Anterior cingulate cortex (tissue), 58 donors: ENCODE data around the gene SFT2D2.
"Not testable (repeated sequence)": the region's sequence is repeated elsewhere in the genome, so short reads cannot be mapped to it uniquely, and the experiment has no call there.

Source experiments
- DNase-seq, 58 donors: peaks; one replicate each; lab custom pipeline; 2025; lab: John Stamatoyannopoulos, UW

The SFT2D2 gene

DNA sequence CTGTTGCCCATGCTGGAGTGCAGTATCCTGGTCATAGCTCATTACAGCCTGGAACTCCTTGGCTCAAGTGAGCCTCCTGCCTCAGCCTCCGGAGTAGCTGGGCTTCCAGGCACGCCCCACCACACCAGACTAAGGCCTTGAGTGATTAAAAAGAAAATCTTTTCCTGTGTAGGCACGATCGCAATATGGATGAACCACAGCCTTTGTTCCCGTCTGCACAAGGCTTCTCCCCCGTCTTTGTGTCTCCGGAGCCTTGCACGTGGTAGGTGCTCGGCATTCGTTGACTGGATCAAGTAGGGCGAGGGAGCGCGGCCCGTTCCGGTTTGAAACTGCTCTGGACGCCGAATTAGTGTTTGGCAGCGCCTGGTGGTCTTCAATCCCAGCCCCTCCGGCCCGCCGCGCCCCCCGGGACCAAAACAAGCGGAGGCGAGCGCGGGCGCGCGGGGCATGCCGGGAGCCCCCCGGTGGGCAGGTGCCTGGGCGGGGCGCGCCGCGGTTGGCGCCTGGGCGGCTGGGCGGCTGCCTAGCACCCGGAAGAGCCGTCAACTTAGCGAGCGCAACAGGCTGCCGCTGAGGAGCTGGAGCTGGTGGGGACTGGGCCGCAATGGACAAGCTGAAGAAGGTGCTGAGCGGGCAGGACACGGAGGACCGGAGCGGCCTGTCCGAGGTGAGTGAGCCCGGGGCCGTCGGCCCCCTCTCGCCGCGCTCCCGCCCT lies at the start of gene SFT2D2:
SFT2D2 (plus strand) TSS at position 529 of the 715 bp plus-strand sequence; CDS start at position 605, 76 bp downstream.
- peak in 53 of 58 donors; percentile 22 to 79 (median 54) for DNase-seq

DNA sequence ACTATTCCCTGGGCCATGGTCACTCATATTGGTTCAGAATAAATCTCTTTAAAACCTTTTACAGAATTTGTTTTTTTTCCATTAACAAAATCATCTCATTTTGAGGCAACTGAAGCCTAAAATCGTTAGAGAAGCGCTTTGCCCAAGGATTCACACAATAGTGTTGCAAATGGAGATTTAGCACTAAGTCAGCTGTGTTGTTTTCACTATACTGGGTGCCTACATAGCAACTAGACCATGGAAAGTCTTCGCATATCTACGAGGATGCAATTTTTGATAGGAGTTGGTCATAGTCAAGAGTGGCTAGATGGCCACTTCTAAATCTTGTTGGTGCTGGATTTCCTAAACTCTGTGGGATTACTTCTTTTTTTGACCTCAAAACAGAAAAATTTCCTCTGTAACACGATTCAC lies 47.6 kb upstream of the SFT2D2 start:
- no peak for DNase-seq

- DNase-seq: peak; percentile 65 to 97 (median 92)
Observed at GRCh38 chr1:168178638-168179437, 47.0 kb upstream of the SFT2D2 start, which contains the start of gene TIPRL. Gene TIPRL, plus strand, starts transcription at chr1:168178962. Its CDS starts 116 bp downstream, at chr1:168179078.

DNA sequence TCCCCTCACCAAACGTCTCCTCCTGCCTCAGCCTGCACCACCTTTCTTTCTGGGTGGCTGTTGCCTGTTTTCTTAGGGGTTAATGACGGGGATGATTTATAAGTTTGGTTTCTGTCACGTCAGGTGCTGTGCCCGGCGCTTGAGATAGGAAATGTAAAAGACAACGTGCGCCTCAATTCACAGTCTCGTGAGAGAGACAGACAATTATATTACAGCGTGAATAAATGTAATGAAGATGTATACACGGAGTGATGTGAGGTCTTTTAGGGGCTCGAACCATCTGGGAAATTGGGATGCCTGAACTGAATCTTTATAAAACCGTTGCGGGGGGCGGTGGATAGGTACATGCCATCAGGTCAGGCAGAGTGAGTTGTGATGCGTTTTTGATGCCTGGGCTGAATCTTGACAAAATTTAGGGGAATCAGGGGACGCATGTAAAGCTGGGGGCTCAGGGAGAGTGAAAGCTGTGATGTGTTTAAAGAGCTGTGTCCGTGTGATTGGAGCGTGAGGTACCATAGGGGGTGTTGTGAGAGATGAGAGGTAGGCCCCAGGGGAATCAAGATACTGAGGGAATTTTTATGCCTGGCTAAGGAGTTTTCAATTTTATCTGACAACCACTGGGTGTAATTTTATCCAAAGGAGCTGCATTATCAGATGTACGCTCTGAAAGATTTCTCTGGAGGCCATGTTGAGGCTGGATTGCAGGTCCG lies 46.2 kb upstream of the SFT2D2 start:
- peak in 17 of 58 donors; percentile 3 to 45 (median 30) for DNase-seq

DNA sequence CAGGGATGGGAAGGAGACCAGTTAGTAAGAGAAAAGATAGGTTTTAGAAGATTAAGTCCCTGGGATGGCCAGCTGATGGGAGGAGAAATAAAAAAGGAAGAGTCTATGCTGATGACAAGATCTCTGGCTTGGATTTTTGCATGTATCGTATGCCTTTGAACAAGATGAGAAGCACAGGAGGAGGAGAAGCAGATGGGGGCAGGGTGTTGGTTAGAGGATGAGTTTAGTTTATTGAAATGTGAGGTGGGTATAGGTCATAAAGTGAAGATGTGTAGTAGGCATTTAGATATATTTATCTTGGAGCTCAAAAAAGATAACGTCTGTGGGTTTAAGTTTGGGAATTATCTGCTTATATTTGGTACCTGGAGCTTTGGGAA lies 45.7 kb upstream of the SFT2D2 start:
- DNase-seq: peak in 1 of 58 donors; percentile 30

- not testable (repeated sequence) for DNase-seq
Observed at GRCh38 chr1:168181063-168181720, 44.6 kb upstream of the SFT2D2 start.

DNA sequence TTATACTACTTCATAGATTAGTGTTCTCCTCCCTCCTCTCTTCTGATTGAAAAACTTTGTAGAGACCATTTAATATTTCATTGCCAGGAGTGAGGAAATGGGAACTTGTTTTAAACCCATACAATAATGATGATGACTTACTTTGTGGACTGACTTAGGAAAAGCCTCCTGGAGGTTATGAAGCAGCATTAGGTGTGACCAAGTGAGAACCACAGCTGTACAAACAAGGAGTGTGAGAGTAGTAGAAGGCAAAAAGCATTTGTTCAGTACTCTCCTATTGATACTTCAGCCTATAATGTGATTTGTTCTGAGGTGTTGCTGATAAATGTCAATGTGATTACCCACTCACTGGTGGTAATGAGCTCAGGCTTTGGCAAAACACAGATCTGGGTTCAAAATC lies 38.6 kb upstream of the SFT2D2 start:
- DNase-seq: no peak

DNA sequence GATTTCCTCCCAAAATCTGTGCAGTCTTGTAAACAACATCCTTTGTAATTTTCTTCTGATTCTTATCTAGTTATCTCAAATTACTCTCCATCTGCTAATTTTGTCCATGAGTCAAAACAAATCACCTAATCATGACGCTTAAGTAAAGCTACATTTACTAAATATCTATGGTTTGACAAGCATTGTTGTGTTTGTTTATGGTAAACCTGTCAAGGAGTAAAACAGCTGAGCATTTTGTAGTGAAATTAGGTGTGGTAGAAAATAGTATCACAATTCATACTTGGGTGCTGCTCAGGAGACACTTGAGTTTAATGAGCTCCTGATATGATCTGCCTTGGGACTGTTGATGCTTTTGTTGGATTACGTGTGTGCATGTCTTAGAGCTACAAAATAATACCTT lies 35.4 kb upstream of the SFT2D2 start:
- no peak for DNase-seq

DNA sequence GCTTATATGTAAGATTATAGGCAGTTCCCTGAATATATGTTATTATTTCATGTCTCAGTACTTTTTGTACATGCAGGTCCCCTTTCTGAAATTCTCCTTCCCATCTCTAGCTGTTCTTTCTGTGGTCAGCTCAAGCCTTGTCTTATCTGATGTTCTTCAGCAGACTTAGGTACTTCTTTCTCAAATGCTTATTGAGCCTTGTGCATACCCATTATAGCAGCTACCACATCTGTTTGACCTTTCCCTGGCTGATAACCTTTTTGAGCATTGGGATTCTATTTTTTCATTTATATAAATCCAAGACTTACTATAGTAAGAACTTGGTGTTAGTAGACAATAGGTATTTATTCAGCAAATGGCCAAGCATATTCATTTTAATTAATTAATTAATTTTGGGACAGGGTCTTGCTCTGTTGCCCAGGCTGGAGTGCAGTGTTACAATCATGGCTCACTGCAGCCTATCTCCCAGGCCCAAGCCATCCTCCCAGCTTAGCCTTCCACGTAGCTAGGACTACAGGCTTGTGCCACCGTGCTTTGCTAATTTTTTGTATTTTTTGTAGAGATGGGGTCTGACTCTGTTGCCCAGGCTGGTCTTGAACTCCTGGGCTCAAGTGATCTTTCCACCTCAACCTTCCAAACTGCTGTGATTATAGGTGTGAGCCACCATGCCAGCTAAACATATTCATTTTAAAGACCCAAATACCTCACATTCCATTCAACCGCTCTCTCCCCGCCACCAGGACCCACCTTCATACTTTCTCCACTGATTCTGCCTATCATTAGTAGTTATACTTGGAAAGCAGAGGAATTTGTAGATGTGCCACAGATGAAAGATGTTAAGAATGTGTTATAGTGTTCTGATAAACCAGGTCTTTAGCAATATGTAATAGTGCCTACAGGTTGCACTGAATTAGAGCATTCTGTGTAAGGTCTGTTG lies 30.3 kb upstream of the SFT2D2 start:
- DNase-seq: no peak

GRCh38 chr1:168199056-168199455 lies 26.7 kb upstream of the SFT2D2 start:
- DNase-seq: no peak

DNA sequence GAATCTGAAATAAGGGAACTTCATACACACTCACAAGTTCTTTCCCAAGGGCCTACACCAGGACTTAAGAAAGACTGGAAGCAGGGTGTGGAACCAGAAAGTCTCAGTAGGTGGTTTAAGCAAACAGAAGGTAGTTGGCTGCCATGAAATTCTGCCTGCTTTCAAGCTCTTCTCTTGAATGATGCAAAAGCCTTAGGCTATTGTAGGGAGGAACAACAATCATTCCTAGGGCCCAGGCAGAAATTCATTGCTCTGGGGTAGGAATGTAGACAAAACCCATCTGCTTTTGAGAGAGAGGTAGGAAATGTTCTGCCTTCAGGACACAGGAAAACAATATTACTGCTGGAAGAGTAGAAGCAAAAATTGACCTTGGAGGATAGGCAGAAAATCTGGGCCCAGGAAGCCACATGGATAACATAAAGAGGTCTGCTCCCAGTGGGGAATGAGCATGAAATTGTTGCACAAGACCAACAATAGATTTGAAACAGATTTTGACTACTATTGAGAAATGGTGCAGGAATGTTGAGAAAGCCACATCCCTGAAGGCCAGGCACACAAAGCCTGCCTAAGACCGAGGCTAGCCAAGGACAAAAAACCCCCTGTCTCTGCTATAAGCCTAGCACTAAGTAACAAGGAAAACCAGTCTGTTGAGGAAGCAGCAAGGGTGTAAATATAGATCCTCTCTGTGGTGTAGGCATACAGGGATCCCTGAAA lies 22.7 kb upstream of the SFT2D2 start:
- DNase-seq: no peak

DNA sequence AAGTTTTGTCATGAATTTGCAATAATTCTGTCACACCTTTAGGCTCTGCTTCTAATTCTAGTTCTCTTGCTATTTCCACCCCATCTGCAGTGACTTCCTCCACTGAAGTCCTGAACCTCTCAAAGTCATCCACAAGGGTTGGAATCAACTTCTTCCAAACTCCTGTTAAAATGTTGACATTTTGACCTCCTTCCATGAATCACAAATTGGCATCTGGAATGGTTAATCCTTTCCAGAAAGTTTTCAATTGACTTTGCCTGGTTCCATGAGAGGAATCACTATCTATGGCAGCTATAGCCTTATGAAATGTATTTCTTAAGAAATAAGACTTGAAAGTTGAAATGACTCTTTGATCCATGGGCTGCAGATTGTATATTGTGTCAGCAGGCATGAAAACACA lies 19.7 kb upstream of the SFT2D2 start:
- DNase-seq: no peak

- DNase-seq: not testable (repeated sequence)
Observed at GRCh38 chr1:168207673-168208072, 18.1 kb upstream of the SFT2D2 start.

DNA sequence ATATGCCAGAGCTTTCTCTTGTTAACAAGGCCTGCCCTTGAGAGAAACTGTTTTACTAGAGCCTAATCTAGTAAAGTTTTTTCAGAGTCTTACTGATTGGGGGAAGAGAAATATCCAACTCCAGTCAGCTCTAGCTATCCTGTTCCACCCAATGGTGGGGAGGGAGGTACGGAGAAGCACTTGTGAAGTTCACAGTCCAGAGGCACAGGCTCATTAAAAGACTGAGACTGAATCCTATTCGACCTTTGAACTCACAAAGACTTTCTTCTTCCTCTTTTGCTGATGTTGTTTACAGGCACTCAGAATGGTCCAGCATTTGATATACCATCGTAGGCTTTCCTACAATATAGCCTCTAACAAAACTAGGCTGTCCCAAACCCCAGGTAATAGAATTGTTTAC lies 15.5 kb upstream of the SFT2D2 start:
- no peak for DNase-seq

GRCh38 chr1:168213349-168213748 lies 12.5 kb upstream of the SFT2D2 start:
- no peak for DNase-seq

GRCh38 chr1:168216171-168216570 lies 9.6 kb upstream of the SFT2D2 start:
- DNase-seq: no peak

GRCh38 chr1:168217664-168218063 lies 8.1 kb upstream of the SFT2D2 start:
- no peak for DNase-seq

DNA sequence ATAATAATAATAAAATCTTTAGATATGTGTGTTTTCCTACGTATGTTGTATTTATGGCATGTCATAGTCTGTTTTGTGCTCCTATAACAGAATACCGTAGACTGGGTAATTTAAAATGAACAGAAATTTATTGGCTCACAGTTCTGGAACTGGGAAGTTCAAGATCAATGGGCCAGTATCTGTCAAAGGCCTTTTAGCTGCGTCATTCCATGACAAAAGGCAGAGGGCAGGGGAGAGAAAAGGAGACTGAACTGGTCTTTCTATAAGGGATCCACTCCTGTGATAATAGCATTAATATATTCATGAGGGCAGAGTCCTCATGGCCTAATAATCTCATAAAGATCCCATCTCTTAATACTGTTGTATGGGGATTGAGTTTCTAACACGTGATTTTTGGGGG lies 7.1 kb upstream of the SFT2D2 start:
- no peak for DNase-seq

GRCh38 chr1:168220470-168220871 lies 5.3 kb upstream of the SFT2D2 start:
- no peak for DNase-seq
